ENCODE data around the gene COG5.

COG5 gene

DNA sequence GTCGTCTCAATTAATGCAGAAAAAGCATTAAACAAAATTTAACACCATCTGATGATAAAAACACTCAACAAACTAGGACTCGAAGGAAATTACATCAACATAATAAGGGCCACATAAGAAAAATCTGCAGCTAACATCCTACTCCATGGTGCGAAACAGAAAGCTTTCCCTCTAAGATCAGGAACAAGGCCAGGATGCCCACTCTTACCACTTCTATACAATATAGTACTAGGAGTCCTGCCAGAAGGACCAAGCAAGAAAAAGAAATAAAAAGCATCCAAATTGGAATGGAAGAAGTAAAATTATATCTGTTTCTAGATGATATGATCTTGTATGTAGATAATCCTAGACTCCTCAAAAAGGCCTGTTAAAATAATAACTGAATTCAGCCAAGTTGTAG lies 237.7 kb downstream of the COG5 start:
- H3K4me3 ChIP-seq (ENCODE audit: low read depth, low read length): no peak overlapping the region
- H3K9ac ChIP-seq: no peak overlapping the region
- no peaks in the 10 kb centered on the region for H3K27me3 ChIP-seq (ENCODE audit: control insufficient read depth, insufficient read depth, low read length)
- H3K36me3 ChIP-seq (ENCODE audit: control insufficient read depth, insufficient read depth, low read length): no peaks in the 10 kb centered on the region
- TF ChIP-seq, protein P1, sequence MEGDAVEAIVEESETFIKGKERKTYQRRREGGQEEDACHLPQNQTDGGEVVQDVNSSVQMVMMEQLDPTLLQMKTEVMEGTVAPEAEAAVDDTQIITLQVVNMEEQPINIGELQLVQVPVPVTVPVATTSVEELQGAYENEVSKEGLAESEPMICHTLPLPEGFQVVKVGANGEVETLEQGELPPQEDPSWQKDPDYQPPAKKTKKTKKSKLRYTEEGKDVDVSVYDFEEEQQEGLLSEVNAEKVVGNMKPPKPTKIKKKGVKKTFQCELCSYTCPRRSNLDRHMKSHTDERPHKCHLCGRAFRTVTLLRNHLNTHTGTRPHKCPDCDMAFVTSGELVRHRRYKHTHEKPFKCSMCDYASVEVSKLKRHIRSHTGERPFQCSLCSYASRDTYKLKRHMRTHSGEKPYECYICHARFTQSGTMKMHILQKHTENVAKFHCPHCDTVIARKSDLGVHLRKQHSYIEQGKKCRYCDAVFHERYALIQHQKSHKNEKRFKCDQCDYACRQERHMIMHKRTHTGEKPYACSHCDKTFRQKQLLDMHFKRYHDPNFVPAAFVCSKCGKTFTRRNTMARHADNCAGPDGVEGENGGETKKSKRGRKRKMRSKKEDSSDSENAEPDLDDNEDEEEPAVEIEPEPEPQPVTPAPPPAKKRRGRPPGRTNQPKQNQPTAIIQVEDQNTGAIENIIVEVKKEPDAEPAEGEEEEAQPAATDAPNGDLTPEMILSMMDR (IDR thresholded peaks at IDR 0.05): no peak
- no peak overlapping the region for H3K27ac ChIP-seq
- H3K4me2 ChIP-seq (ENCODE audit: low read length): no peak overlapping the region
- H3K9me3 ChIP-seq (ENCODE audit: control insufficient read depth, low read length): no peaks in the 10 kb centered on the region
- no peaks in the 10 kb centered on the region for H3K79me2 ChIP-seq
- no peak overlapping the region for H2AFZ ChIP-seq
- no peaks in the 10 kb centered on the region for H3K4me1 ChIP-seq

DNA sequence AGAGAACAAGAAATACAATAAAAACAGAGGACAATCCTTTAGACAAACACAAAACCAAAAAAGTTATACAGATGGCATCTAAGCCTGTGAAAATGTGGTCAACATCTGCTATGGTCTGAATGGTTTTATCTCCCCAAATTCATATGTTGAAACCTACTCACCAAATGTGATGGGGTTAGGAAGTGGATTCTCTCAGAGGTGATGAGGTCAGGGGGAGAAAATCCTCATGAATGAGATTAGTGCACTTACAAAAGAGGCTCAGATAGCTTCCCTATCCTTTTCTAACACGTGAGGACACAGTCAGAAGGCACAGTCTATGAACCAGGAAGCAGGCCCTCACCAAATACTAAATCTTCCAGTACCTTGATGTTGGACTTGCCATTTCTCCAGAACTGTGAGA lies 241.7 kb downstream of the COG5 start:
- Histone ChIP-seq H2AFZ (no peak overlapping the region), H3K9me3 (ENCODE audit: control insufficient read depth, low read length) (no peaks in the 10 kb centered on the region), H3K9ac (no peak overlapping the region), H3K79me2 (no peaks in the 10 kb centered on the region), H3K27me3 (ENCODE audit: control insufficient read depth, insufficient read depth, low read length) (no peaks in the 10 kb centered on the region), H3K27ac (no peak overlapping the region), H3K4me3 (ENCODE audit: low read depth, low read length) (no peak overlapping the region), H3K36me3 (ENCODE audit: control insufficient read depth, insufficient read depth, low read length) (no peaks in the 10 kb centered on the region), H3K4me1 (no peaks in the 10 kb centered on the region), H3K4me2 (ENCODE audit: low read length) (no peak overlapping the region)
- TF ChIP-seq, protein P1 (IDR thresholded peaks at IDR 0.05): no peak

DNA sequence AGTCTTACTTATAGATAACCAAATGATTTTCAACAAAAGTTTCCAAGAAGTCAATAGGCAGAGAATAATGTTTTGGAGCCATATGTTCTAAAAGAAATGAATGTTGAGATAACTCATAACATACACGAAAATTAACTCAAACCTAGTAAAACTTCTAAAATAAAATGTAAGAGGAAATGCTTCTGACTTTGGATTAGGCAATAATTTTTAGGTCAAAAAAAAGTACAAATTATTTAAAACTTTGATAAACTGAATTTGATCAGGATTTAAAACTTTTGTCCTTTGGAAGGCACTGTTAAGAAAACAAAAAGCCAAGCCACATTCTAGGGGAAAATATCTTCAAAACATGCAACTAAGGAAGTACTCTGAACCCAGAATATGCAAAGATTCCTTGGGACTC lies 242.1 kb downstream of the COG5 start:
- no peak overlapping the region for H2AFZ ChIP-seq
- H3K27ac ChIP-seq: no peak overlapping the region
- H3K9ac ChIP-seq: no peak overlapping the region
- TF ChIP-seq, protein P1 (IDR thresholded peaks at IDR 0.05): no peak
- no peaks in the 10 kb centered on the region for H3K9me3 ChIP-seq (ENCODE audit: control insufficient read depth, low read length)
- H3K4me1 ChIP-seq: no peaks in the 10 kb centered on the region
- H3K79me2 ChIP-seq: no peaks in the 10 kb centered on the region
- H3K4me3 ChIP-seq (ENCODE audit: low read depth, low read length): no peak overlapping the region
- no peaks in the 10 kb centered on the region for H3K27me3 ChIP-seq (ENCODE audit: control insufficient read depth, insufficient read depth, low read length)
- no peak overlapping the region for H3K4me2 ChIP-seq (ENCODE audit: low read length)
- H3K36me3 ChIP-seq (ENCODE audit: control insufficient read depth, insufficient read depth, low read length): no peaks in the 10 kb centered on the region

DNA sequence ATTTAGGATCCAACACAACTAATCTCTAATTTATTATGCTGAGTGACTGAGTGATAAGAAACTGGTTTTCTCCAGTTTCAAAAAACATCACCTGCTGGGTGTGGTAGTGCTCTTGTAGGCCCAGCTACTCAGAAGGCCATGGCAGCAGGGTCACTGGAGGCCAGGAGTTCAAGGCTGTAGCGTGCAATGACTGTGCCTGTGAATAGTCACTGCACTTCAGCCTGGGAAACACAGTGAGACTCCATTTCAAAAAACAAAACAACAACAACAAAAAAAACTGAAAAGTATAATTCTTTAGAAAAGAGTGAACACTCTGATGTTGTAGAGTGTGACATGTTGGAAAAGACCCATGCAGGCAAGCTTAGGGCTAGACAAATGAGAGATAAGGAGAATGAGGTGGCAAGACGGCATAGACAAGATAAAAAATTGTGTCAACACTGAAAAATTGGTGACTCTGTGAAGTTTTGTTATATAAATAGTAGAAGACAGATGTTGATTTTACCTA lies 243.9 kb downstream of the COG5 start:
- Histone ChIP-seq H3K27me3 (ENCODE audit: control insufficient read depth, insufficient read depth, low read length) (no peaks in the 10 kb centered on the region), H3K4me1 (no peaks in the 10 kb centered on the region), H3K9me3 (ENCODE audit: control insufficient read depth, low read length) (no peaks in the 10 kb centered on the region), H3K9ac (no peak overlapping the region), H3K36me3 (ENCODE audit: control insufficient read depth, insufficient read depth, low read length) (no peaks in the 10 kb centered on the region), H2AFZ (no peak overlapping the region), H3K4me2 (ENCODE audit: low read length) (no peak overlapping the region), H3K4me3 (ENCODE audit: low read depth, low read length) (no peak overlapping the region), H3K27ac (no peak overlapping the region), H3K79me2 (no peaks in the 10 kb centered on the region)
- TF ChIP-seq, protein P1 (IDR thresholded peaks at IDR 0.05): no peak

DNA sequence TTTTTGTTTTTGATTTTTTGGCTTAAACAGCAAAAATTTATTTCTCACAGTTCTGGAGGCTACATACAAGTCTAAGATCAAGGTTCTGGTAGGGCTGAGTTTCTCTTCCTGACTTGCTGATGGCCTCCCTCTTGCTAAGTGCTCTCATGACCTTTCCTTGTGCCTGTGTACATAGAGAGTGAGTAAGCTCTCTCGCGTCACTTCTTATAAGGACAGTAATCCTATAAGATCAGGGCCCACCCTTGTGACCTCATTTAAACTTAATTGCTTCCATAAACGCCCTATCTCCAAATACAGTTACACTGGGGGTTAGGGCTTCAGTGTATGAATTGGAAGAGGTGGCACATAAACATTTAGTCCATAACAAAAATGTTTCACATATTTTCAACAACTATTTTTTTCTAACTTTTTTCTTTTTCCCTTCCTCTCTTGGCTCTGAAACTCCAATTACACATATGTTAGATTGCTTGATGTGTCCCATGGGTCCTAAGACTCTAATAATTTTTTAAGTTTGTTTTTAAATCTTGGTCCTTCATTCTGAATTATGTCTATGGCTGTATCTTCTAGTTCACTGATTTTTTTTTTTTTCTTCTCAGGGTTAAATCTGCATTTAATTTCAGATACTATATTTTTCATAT lies 245.1 kb downstream of the COG5 start:
- no peak overlapping the region for H3K4me2 ChIP-seq (ENCODE audit: low read length)
- H3K79me2 ChIP-seq: no peaks in the 10 kb centered on the region
- H3K27me3 ChIP-seq (ENCODE audit: control insufficient read depth, insufficient read depth, low read length): no peaks in the 10 kb centered on the region
- TF ChIP-seq, protein P1 (IDR thresholded peaks at IDR 0.05): no peak
- H3K4me3 ChIP-seq (ENCODE audit: low read depth, low read length): no peak overlapping the region
- no peaks in the 10 kb centered on the region for H3K4me1 ChIP-seq
- no peak overlapping the region for H3K9ac ChIP-seq
- H3K36me3 ChIP-seq (ENCODE audit: control insufficient read depth, insufficient read depth, low read length): no peaks in the 10 kb centered on the region
- no peaks in the 10 kb centered on the region for H3K9me3 ChIP-seq (ENCODE audit: control insufficient read depth, low read length)
- H3K27ac ChIP-seq: no peak overlapping the region
- no peak overlapping the region for H2AFZ ChIP-seq

Measured in parathyroid adenoma (tissue), 2 donors.